ENCODE data around the gene TOM1L2. TPM values are rescaled to one million over a fixed set of nuclear protein-coding genes. Genes with fewer than 3 reads are reported as not detected.

The TOM1L2 gene
- total RNA-seq, 1 experiment from 2014 or later: 24.1 TPM

- Histone ChIP-seq H3K9ac (ENCODE audit: low read length) (no peak overlapping the region), H3K4me3 (replicated peaks in 1 of 2; ENCODE audit: low read depth in 1 of 2, low read length in 2 of 2) (no peak overlapping the region), H3K9me2 (ENCODE audit: insufficient read depth) (no peaks in the 10 kb centered on the region), H4K20me1 (ENCODE audit: insufficient read depth) (no peaks in the 10 kb centered on the region), H3K4me2 (ENCODE audit: low read length) (no peak overlapping the region), H3K79me2 (ENCODE audit: insufficient read depth, low read length) (no peaks in the 10 kb centered on the region), H3K9me3 (ENCODE audit: control insufficient read depth in 1 of 2, insufficient read depth in 1 of 2, low read depth in 1 of 2, low read length in 2 of 2) (no peaks in the 10 kb centered on the region), H3K36me3 (ENCODE audit: control insufficient read depth in 1 of 2, insufficient read depth in 2 of 2, low read length in 2 of 2) (no peaks in the 10 kb centered on the region), H3K27me3 (ENCODE audit: insufficient read depth, low read length) (no peaks in the 10 kb centered on the region), H2AFZ (ENCODE audit: low read depth, low read length, poor library complexity, severe bottlenecking) (no peak overlapping the region), H3K27ac (ENCODE audit: low read depth, low read length) (no peak overlapping the region), H3K4me1 (ENCODE audit: control insufficient read depth in 1 of 2, insufficient read depth in 2 of 2, low read length in 2 of 2) (peaks cover 47 to 48% of the 10 kb centered on the region in 2 experiments)
- ChIA-PET CTCF (interaction anchor here (0.7 kb wide), 1 partner anchor 21 kb away, joined by 3 read pairs; no protein-coding TSS in a partner anchor), POLR2A (no interaction called here), RAD21 (ENCODE audit: low non-redundant PET in 1 of 2, low total read pairs in 2 of 2, uncharacterized antibody in 2 of 2, unreplicated experiment in 2 of 2) (no interaction called here)
- BruUV-seq (replicated peaks): no TSS peak
- intact Hi-C loops (cut with micrococcal nuclease): no loop called here
- no peak for DNase-seq (ENCODE audit: low read depth, low spot score)
- TF ChIP-seq ELF1 (IDR thresholded peaks at IDR 0.05; ENCODE audit: borderline replicate concordance, low read depth) (no peak), TCF7L2 (IDR thresholded peaks at IDR 0.05; ENCODE audit: borderline replicate concordance, extremely low read depth, insufficient read depth, insufficient read length) (no peak), EZH2phosphoT487 (IDR thresholded peaks at IDR 0.05; ENCODE audit: borderline replicate concordance) (no peak), POLR2A (IDR thresholded peaks at IDR 0.05; ENCODE audit: borderline replicate concordance, extremely low read depth, insufficient read depth, insufficient read length) (no peak)
- no peak for ATAC-seq
Measured at GRCh38 chr17:17898673-17899072, 73.5 kb downstream of the TOM1L2 start.

- no peaks in the 10 kb centered on the region for H3K36me3 ChIP-seq (ENCODE audit: control insufficient read depth in 1 of 2, insufficient read depth in 2 of 2, low read length in 2 of 2)
- DNase-seq (ENCODE audit: low read depth, low spot score) (no peak), ATAC-seq (no peak)
- TF ChIP-seq EZH2phosphoT487 (IDR thresholded peaks at IDR 0.05; ENCODE audit: borderline replicate concordance) (no peak), CTCF (IDR thresholded peaks at IDR 0.05 in 2 of 3, conservative IDR thresholded peaks at IDR 0.05 in 1 of 3; ENCODE audit: borderline replicate concordance in 1 of 3, insufficient read depth in 1 of 3, low read depth in 2 of 3, low read length in 2 of 3) (no peak)
- no peak overlapping the region for H2AFZ ChIP-seq (ENCODE audit: low read depth, low read length, poor library complexity, severe bottlenecking)
- no TSS peak for BruUV-seq (replicated peaks)
- no peak overlapping the region for H3K9ac ChIP-seq (ENCODE audit: low read length)
- no peaks in the 10 kb centered on the region for H3K9me2 ChIP-seq (ENCODE audit: insufficient read depth)
- no peaks in the 10 kb centered on the region for H3K9me3 ChIP-seq (ENCODE audit: control insufficient read depth in 1 of 2, insufficient read depth in 1 of 2, low read depth in 1 of 2, low read length in 2 of 2)
- peaks cover 39 to 41% of the 10 kb centered on the region in 2 experiments for H3K4me1 ChIP-seq (ENCODE audit: control insufficient read depth in 1 of 2, insufficient read depth in 2 of 2, low read length in 2 of 2)
- H3K4me3 ChIP-seq (replicated peaks in 1 of 2; ENCODE audit: low read depth in 1 of 2, low read length in 2 of 2): no peak overlapping the region
- CTCF ChIA-PET: interaction anchor here (0.5 kb wide), 1 partner anchor 43 kb away, joined by 3 read pairs; no protein-coding TSS in a partner anchor
- no peak overlapping the region for H3K27ac ChIP-seq (ENCODE audit: low read depth, low read length)
- RAD21 ChIA-PET (ENCODE audit: low non-redundant PET in 1 of 2, low total read pairs in 2 of 2, uncharacterized antibody in 2 of 2, unreplicated experiment in 2 of 2): no interaction called here
- H3K4me2 ChIP-seq (ENCODE audit: low read length): no peak overlapping the region
- no peaks in the 10 kb centered on the region for H4K20me1 ChIP-seq (ENCODE audit: insufficient read depth)
- no peaks in the 10 kb centered on the region for H3K27me3 ChIP-seq (ENCODE audit: insufficient read depth, low read length)
- intact Hi-C loops (cut with micrococcal nuclease): no loop called here
- POLR2A ChIA-PET: no interaction called here
- no peaks in the 10 kb centered on the region for H3K79me2 ChIP-seq (ENCODE audit: insufficient read depth, low read length)
Measured at GRCh38 chr17:17897442-17897841, 74.8 kb downstream of the TOM1L2 start.
